OCI-LY1 (cell line): ENCODE measurements around the gene BACE2.
"Not testable (repeated sequence)": the region's sequence is repeated elsewhere in the genome, so short reads cannot be mapped to it uniquely, and the experiment has no call there.

ENCODE experiments used
- H2AFZ ChIP-seq: fragments of 200-600 bp; sonication (generic), shearing (Covaris generic); 2 replicates; pipeline ENCODE4 v1.6.0; 2014; ENCODE audit warnings: antibody characterized with exemption, mild to moderate bottlenecking, low read length
- H3F3A ChIP-seq: fragments of 200-600 bp; sonication (generic), shearing (Covaris generic); 2 replicates; pipeline ENCODE4 v1.6.0; 2014; ENCODE audit warnings: mild to moderate bottlenecking, antibody characterized with exemption, low read length, moderate library complexity; ENCODE audit not compliant: insufficient read depth
- H3K27ac ChIP-seq: fragments of 200-600 bp; sonication (generic); 2 replicates; pipeline ENCODE4 v1.5.1; 2014; ENCODE audit warnings: low read length, mixed run types, mild to moderate bottlenecking, low read depth; ENCODE audit not compliant: poor library complexity, severe bottlenecking
- H3K27me3 ChIP-seq: fragments of 200-600 bp; sonication (generic); 2 replicates; pipeline ENCODE4 v1.6.0; 2014; ENCODE audit warnings: antibody characterized with exemption, mild to moderate bottlenecking, low read length, moderate library complexity; ENCODE audit not compliant: insufficient read depth
- H3K36me3 ChIP-seq: fragments of 200-600 bp; sonication (generic); 2 replicates; pipeline ENCODE4 v1.6.1; 2014; ENCODE audit warnings: mild to moderate bottlenecking, antibody characterized with exemption, low read length, moderate library complexity, mixed read lengths; ENCODE audit not compliant: insufficient read depth
- H3K4me1 ChIP-seq: fragments of 200-600 bp; sonication (generic); 2 replicates; pipeline ENCODE4 v1.5.1; 2014; ENCODE audit warnings: mild to moderate bottlenecking, low read length, moderate library complexity; ENCODE audit not compliant: insufficient read depth, severe bottlenecking
- H3K4me2 ChIP-seq: fragments of 200-600 bp; sonication (generic), shearing (Covaris generic); 2 replicates; pipeline ENCODE4 v1.6.1; 2014; ENCODE audit warnings: low read length
- H3K4me3 ChIP-seq: fragments of 200-600 bp; sonication (generic); 2 replicates; pipeline ENCODE4 v1.5.1; 2014; ENCODE audit warnings: low read length, low read depth, mild to moderate bottlenecking, mixed read lengths; ENCODE audit not compliant: poor library complexity, severe bottlenecking
- H3K79me2 ChIP-seq: fragments of 200-600 bp; shearing (Covaris generic); 2 replicates; pipeline ENCODE4 v1.6.1; 2016; ENCODE audit warnings: mixed run types, low read length, mixed read lengths; ENCODE audit not compliant: insufficient read depth
- H3K9ac ChIP-seq: fragments of 200-600 bp; sonication (generic), shearing (Covaris generic); 2 replicates; pipeline ENCODE4 v1.6.1; 2014; ENCODE audit warnings: mild to moderate bottlenecking, low read length, mixed read lengths
- H3K9me2 ChIP-seq: fragments of 200-600 bp; sonication (generic), shearing (Covaris generic); 2 replicates; pipeline ENCODE4 v1.6.1; 2014; ENCODE audit warnings: low read depth, mild to moderate bottlenecking, low read length, mixed read lengths
- H3K9me3 ChIP-seq: fragments of 200-600 bp; shearing (Covaris generic); 2 replicates; pipeline ENCODE4 v1.6.1; 2014; ENCODE audit warnings: low read length, mixed read lengths
- H4K20me1 ChIP-seq: fragments of 200-600 bp; sonication (generic), shearing (Covaris generic); 2 replicates; pipeline ENCODE4 v1.6.0; 2016; ENCODE audit warnings: mild to moderate bottlenecking, low read length; ENCODE audit not compliant: insufficient read depth
- EZH2 ChIP-seq: fragments of 200-600 bp; sonication (generic), shearing (Covaris generic); IDR thresholded peaks from 2 replicates; pipeline ENCODE4 v1.8.0; 2017; ENCODE audit warnings: borderline replicate concordance, mixed run types, mild to moderate bottlenecking, antibody characterized with exemption, low read length, moderate library complexity, mixed read lengths
- TF ChIP-seq, protein P1 (sequence below): fragments of 200-600 bp; sonication (generic), shearing (Covaris generic); IDR thresholded peaks from 2 replicates; pipeline ENCODE4 v1.5.1; 2017; ENCODE audit warnings: mild to moderate bottlenecking, antibody characterized with exemption, low read length, moderate library complexity, mixed read lengths

Gene BACE2

DNA sequence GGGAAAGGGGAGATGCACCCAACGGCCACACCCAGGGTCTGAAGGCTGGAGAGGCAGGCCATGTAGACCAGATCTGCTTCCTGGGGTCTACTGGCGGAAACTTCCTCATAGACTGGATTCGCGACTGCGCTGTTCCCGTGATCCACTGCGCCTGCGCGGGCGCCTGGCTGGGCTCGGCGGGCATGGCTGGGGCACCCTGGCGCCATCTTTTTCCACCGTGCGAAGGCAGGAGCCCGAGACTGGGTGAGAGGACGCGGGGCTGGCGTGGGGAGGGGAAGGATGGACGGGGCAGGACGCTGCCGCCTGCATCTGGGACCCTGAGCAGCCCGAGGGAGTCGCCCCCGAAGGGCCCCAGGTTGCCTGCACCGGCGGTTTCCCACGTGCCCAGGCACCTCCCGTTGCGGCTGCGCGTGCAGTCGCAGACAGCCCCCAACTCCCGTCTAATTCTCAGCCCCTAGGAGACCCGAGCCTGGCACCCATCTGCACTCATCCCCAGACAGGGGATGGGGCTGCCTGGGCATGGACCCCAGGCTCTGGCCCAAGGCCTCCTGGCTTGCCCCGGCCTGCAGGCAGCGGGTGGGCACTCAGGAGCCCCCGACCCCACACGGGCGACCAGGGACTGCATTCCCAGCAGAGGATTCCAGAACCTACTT is 136.2 kb downstream of the BACE2 start:
- no peak overlapping the region for H3K4me2 ChIP-seq

DNA sequence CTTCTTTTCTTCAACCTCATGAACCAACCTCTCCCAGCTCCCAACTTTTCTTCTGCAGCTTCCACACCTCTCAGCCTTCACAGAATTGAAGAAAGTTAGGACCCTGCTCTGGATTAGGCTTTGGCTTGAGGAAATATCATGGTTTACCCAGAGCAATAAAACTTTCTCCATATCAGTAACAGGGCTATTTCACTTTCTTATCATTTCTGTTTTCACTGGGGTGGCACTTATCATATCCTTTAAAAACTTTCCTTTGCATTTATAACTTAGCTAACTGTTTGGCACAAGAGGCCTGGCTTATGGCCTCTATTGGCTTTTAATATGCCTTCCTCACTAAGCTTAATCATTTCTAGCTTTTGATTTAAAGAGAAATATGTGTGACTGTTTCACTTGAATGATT is 139.3 kb downstream of the BACE2 start:
- Histone ChIP-seq H3K27me3 (no peaks in the 10 kb centered on the region), H3K4me2 (no peak overlapping the region), H3K9me3 (peaks cover 11% of the 10 kb centered on the region; the same call in 1 of the 2 replicates), H3K79me2 (no peaks in the 10 kb centered on the region), H3K36me3 (no peaks in the 10 kb centered on the region), H3K9me2 (no peaks in the 10 kb centered on the region), H3K4me3 (no peak overlapping the region), H3K9ac (no peak overlapping the region), H3F3A (no peaks in the 10 kb centered on the region), H4K20me1 (no peaks in the 10 kb centered on the region), H3K27ac (no peak overlapping the region), H3K4me1 (peaks cover 10% of the 10 kb centered on the region), H2AFZ (no peak overlapping the region)
- no peak for TF ChIP-seq EZH2
- TF ChIP-seq, protein P1, sequence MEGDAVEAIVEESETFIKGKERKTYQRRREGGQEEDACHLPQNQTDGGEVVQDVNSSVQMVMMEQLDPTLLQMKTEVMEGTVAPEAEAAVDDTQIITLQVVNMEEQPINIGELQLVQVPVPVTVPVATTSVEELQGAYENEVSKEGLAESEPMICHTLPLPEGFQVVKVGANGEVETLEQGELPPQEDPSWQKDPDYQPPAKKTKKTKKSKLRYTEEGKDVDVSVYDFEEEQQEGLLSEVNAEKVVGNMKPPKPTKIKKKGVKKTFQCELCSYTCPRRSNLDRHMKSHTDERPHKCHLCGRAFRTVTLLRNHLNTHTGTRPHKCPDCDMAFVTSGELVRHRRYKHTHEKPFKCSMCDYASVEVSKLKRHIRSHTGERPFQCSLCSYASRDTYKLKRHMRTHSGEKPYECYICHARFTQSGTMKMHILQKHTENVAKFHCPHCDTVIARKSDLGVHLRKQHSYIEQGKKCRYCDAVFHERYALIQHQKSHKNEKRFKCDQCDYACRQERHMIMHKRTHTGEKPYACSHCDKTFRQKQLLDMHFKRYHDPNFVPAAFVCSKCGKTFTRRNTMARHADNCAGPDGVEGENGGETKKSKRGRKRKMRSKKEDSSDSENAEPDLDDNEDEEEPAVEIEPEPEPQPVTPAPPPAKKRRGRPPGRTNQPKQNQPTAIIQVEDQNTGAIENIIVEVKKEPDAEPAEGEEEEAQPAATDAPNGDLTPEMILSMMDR = no peak

More for the DNA sequence above, 136.2 kb downstream of the BACE2 start:
- H3K9me2 ChIP-seq = no peaks in the 10 kb centered on the region
- H4K20me1 ChIP-seq = no peaks in the 10 kb centered on the region
- H3F3A ChIP-seq = no peaks in the 10 kb centered on the region
- TF ChIP-seq EZH2 = no peak
- TF ChIP-seq, protein P1 = no peak
- no peaks in the 10 kb centered on the region for H3K4me1 ChIP-seq
- peaks cover 19% of the 10 kb centered on the region; the same call in 1 of the 2 replicates for H3K9me3 ChIP-seq
- H2AFZ ChIP-seq = no peak overlapping the region
- no peak overlapping the region for H3K27ac ChIP-seq
- H3K36me3 ChIP-seq = no peaks in the 10 kb centered on the region
- no peaks in the 10 kb centered on the region for H3K79me2 ChIP-seq
- H3K4me3 ChIP-seq = no peak overlapping the region
- no peak overlapping the region for H3K9ac ChIP-seq
- no peaks in the 10 kb centered on the region; the same call in 1 of the 2 replicates for H3K27me3 ChIP-seq

DNA sequence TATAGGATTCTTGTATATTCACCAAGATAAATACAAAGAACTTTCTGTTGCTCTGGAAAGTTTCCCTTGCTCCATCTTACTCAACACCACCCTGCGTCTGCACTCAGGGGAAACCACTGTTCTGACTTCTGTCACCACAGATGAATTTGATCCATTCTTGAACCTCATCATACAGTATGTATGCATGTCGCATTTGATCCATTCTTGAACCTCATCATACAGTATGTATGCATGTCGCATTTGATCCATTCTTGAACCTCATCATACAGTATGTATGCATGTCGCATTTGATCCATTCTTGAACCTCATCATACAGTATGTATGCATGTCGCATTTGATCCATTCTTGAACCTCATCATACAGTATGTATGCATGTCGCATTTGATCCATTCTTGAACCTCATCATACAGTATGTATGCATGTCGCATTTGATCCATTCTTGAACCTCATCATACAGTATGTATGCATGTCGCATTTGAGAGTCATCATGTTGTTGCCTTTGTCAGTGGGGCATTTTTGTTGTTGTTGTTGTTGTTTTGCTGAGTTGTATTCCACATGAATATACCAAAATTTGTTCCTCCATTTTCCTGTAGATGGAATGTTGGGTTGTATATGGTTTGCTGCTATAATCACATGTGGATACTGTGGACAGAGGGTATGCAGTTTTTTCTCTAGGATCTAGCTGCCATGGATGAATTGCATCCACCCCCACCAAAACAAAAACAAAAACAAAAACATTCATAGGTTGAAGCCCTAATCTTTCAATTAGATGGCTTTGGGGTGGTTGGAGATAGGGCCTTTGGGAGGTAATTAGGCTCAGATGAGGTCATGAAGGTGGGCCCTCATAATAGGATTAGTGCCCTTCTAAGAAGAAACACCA is 145.6 kb downstream of the BACE2 start:
- H3F3A ChIP-seq, H3K27ac ChIP-seq, H3K4me3 ChIP-seq, H3K4me1 ChIP-seq, H3K27me3 ChIP-seq, H3K9ac ChIP-seq, H3K9me3 ChIP-seq, H3K79me2 ChIP-seq, H4K20me1 ChIP-seq, H3K9me2 ChIP-seq, H3K36me3 ChIP-seq, H2AFZ ChIP-seq, H3K4me2 ChIP-seq: not testable (repeated sequence)
